DMS 273 treated with DMSO at 0.1 percent for 48 hours (cell line): ENCODE data around the gene FHIP1B.

Experiments
- DNase-seq: peaks from one replicate; lab custom pipeline; 2025; lab: John Stamatoyannopoulos, UW

FHIP1B gene

DNA sequence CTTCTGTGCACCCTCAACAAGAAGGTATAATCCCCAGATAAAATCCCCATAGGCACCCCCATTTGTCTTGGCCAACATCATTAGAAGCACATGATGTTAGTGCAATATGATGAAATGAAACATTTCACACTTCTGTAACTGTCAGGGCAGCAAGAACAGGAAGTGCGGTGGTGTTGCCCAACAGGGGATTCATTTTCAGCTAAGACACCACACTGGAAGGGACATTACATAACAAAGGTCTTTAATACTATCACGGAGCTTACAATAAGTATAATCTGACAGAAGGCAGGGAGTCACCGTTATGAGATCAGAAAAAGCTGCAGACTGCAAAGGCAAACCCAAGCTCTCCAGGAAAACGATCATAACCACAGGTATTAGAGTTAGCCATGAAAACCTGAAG, 33.5 kb downstream of the FHIP1B start:
- DNase-seq = no peak

DNA sequence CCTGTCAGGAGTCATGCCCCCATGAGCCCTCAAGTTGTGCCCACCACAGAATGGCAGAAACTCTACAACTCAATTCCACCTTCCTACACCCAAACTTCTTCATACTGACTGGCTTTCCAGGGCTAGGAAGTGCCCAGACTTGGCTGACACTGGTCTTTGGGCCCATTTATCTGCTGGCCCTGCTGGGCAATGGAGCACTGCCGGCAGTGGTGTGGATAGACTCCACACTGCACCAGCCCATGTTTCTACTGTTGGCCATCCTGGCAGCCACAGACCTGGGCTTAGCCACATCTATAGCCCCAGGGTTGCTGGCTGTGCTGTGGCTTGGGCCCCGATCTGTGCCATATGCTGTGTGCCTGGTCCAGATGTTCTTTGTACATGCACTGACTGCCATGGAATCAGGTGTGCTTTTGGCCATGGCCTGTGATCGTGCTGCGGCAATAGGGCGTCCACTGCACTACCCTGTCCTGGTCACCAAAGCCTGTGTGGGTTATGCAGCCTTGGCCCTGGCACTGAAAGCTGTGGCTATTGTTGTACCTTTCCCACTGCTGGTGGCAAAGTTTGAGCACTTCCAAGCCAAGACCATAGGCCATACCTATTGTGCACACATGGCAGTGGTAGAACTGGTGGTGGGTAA, 35.1 kb downstream of the FHIP1B start, which contains the start of gene OR52W1:
Gene OR52W1 (plus strand): TSS at position 51 of the 637 bp plus-strand sequence. CDS start 0 bp downstream, at position 51.
- no peak for DNase-seq

GRCh38 chr11:6197466-6198200, 36.8 kb downstream of the FHIP1B start:
- DNase-seq = no peak

- no peak for DNase-seq
Observed at GRCh38 chr11:6196396-6196795, 38.0 kb downstream of the FHIP1B start.

GRCh38 chr11:6194065-6194581, 40.3 kb downstream of the FHIP1B start:
- DNase-seq = no peak

GRCh38 chr11:6191742-6192141, 42.7 kb downstream of the FHIP1B start:
- no peak for DNase-seq

DNA sequence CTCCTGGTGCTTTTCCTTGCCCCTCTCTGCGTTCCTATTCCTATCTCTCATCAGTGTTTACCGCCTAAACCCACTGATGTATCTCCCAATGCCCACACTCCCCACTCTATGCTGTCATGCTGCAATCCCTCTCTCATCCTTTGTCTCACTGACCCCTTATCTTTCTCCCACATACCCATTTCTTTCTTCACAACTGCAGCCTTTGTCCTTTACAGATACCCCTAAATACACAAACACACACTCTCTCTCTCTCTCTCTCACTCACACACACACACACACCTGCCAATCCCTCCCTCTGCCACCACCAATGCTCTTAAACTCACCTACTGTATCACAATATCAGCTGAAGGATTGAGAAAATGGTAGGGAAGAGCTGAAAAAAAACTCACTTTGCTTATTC, 59.0 kb downstream of the FHIP1B start:
- DNase-seq = no peak

- DNase-seq = no peak
Observed at GRCh38 chr11:6170226-6170625, 64.2 kb downstream of the FHIP1B start, which contains the start of gene OR52B2. OR52B2 (minus strand) TSS chr11:6170326; CDS start chr11:6170326, 0 bp downstream.
